Endometrial microvascular endothelial cells (primary cell): ENCODE measurements around the gene GNG12. TPM values are rescaled to one million over a fixed set of nuclear protein-coding genes. Genes with fewer than 3 reads are reported as not detected.

Experiments
- in situ Hi-C: cut with HindIII; loops from 2 replicates; pipeline ENCODE4 v1.10.0; 2017; ENCODE audit warnings: low sequenced_read_pairs, low pct_unique_long_range_greater_than_20kb; ENCODE audit errors: inconsistent ontology term
- total RNA-seq: library from RNA; depleted of rRNA; stranded (reverse); fragments of >200 nt; gene quantifications from one replicate; pipeline ENCODE4 v1.2.3, GENCODE V29; 2015; ENCODE audit errors: inconsistent ontology term

The GNG12 gene
- total RNA-seq, 1 donor from 2014 or later = 322 TPM

GRCh38 chr1:67792103-67792502 is 41.2 kb downstream of the GNG12 start:
- in situ Hi-C loops = no loop called here

DNA sequence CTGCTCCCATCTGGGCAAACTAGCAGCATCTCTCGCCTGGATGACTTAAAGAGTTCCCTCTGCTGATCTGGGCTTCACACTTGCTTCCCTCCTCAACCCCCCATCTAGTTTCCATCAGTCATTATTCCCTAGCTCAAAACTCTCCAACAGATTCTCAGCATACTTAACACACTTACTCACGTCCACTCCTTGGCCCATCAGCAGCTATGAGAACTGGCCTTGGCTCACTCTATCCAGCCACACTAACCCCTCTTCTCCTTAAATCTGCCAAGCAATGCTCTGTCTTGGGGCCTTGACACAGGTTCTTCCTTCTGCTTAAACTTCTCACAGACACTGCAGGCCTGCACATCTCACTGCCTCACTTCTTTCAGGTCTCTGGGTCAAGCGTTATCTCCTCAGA is 41.6 kb downstream of the GNG12 start:
- in situ Hi-C loops = no loop called here

GRCh38 chr1:67791261-67791660 is 42.0 kb downstream of the GNG12 start:
- in situ Hi-C loops = no loop called here

- in situ Hi-C loops = no loop called here
These were observed 43.0 kb downstream of the GNG12 start for GRCh38 chr1:67790201-67790692.

GRCh38 chr1:67789551-67789950 is 43.7 kb downstream of the GNG12 start:
- in situ Hi-C loops = no loop called here

- in situ Hi-C loops = no loop called here
These were observed 44.4 kb downstream of the GNG12 start for GRCh38 chr1:67788904-67789303.

GRCh38 chr1:67788238-67788790 is 45.0 kb downstream of the GNG12 start:
- in situ Hi-C loops = no loop called here

GRCh38 chr1:67787746-67788145 is 45.5 kb downstream of the GNG12 start:
- in situ Hi-C loops = no loop called here

GRCh38 chr1:67785847-67786753 is 47.2 kb downstream of the GNG12 start:
- in situ Hi-C loops = no loop called here

- in situ Hi-C loops = no loop called here
These were observed 48.6 kb downstream of the GNG12 start for GRCh38 chr1:67784545-67785186.

DNA sequence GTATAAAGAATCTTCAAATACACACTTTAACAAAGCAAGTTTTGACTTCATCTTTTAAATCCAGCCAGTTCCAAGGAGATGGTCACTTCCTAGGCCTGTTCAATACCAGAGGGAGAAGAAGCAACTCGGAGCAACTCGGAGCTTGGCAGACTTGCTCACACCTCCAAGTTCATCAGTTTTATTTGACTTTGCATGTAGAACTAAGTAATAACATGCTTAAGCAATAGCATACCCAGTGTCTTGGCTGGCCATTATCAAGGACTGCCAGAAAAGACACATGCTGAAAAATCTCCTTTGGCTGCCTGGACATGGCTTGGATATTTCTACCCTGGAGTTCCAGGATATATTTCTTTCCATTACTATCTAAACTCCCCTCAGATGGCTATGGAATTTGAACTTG is 52.6 kb downstream of the GNG12 start:
- in situ Hi-C loops = no loop called here

DNA sequence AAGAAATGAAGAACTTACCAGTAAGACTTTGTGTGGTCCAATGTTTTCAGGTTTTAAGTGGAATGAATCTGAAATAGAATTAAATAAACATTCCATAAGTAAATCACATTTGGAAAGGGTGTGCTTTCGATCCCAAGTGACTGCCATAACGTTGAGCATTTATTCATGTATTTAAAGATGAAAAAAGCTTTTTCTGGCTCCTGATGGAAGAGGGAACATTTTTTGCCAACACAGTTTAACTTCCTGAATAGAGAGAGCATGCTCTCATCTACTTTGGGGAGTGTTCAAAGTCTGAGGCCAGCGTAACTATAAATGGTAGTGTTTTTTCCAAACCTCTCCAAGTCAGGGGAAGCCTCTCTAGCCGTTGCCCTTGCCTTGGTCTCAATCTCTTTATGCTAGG is 55.8 kb downstream of the GNG12 start:
- in situ Hi-C loops = no loop called here

- in situ Hi-C loops = no loop called here
These were observed 56.3 kb downstream of the GNG12 start for GRCh38 chr1:67777016-67777415.

GRCh38 chr1:67773462-67773861 is 59.8 kb downstream of the GNG12 start:
- in situ Hi-C loops = no loop called here

DNA sequence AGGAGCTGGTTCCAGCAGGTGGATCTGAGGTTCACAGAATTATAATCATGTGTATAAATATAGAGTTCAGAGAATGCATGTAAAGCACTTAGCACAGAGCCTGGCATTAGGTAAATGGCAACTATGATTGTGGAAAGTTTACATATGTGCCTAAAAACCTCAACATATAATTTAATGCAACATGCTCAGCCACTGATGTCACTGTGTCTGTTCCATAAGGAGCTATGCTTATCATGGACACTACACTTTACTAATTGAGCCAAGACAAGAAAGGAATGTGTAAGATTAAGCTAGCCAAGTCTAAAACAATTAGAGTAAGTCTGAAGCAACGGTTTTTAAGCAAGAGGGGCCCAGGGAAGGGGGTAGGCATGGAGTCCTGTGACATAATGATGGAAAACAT is 61.5 kb downstream of the GNG12 start:
- in situ Hi-C loops = no loop called here

- in situ Hi-C loops = no loop called here
These were observed 62.1 kb downstream of the GNG12 start for GRCh38 chr1:67771152-67771551.

- in situ Hi-C loops = no loop called here
These were observed 63.5 kb downstream of the GNG12 start for GRCh38 chr1:67769633-67770256.

GRCh38 chr1:67768480-67768879 is 64.8 kb downstream of the GNG12 start:
- in situ Hi-C loops = no loop called here

DNA sequence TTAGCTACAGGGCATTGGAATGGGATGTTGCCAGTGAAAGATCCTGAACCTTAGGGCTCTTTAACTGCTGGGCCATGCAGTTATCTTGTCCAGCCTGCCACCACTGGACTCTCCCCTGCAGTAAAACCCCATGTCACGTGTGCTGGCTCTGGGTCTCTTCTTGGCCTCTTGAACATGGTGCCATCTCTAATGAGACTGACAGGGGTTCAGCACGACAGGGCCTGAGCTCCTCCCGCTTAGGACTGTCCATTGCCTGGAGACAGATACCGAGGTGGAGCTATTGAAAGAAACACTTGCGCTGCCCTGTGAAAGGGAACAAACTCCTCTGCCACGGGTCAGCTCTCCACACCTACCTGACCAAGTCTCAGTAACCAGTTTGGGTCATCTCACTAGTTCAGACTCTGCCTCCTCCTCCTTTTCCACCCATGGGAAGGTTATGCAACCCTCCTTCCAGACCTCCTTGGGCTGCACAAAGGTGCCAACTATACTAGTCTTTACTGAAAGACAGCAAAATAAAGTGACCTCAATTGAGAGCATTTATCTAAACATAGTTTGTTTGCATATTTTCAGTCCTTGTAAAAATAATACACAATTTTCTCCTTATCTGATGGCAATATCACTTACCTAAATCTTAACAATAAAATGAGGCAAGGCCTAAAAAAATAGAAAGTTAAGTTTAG is 66.0 kb downstream of the GNG12 start:
- in situ Hi-C loops = no loop called here
